H1 (cell line): ENCODE measurements around the gene CITED4. TPM values are rescaled to one million over a fixed set of nuclear protein-coding genes. Genes with fewer than 3 reads are reported as not detected.
A peak's percentile ranks its signal among the peaks of the same experiment; 100 is the strongest.

Experiments
- CTBP2 ChIP-seq: IDR thresholded peaks from 2 replicates; pipeline ENCODE4 v1.7.0; 2011; ENCODE audit warnings: borderline replicate concordance, mild to moderate bottlenecking, moderate library complexity, mixed read lengths, low read length; ENCODE audit not compliant: insufficient read depth, insufficient read length
- CTCF ChIP-seq, 3 experiments: IDR thresholded peaks; 1 replicate in 2 of 3; 2 replicates in 1 of 3; pipeline versions ENCODE4 v1.5.1 to v1.6.1; 2011; ENCODE audit warnings: low read length in 3 of 3, mild to moderate bottlenecking in 3 of 3, inconsistent platforms in 2 of 3, low read depth in 1 of 3, moderate library complexity in 1 of 3; ENCODE audit not compliant: insufficient read depth in 1 of 3; ENCODE audit errors: control extremely low read depth in 1 of 3
- FOSL1 ChIP-seq: IDR thresholded peaks from 2 replicates; pipeline ENCODE4 v1.6.1; 2011; ENCODE audit warnings: mild to moderate bottlenecking, low read depth, low read length, moderate library complexity; ENCODE audit not compliant: insufficient read depth
- KDM5A ChIP-seq: fragments of 200-600 bp; IDR thresholded peaks from 2 replicates; pipeline ENCODE4 v1.7.1; 2012; ENCODE audit warnings: mild to moderate bottlenecking, low read length, inconsistent platforms, mixed read lengths
- PHF8 ChIP-seq: fragments of 200-600 bp; sonication (generic); conservative IDR thresholded peaks from 2 replicates; pipeline ENCODE4 v1.7.1; 2012; ENCODE audit warnings: low read depth, mild to moderate bottlenecking, inconsistent platforms, low read length, moderate library complexity
- POLR2A ChIP-seq, 2 experiments: IDR thresholded peaks; 1 replicate in 1 of 2; 2 replicates in 1 of 2; pipeline ENCODE4 v1.6.1; 2011; ENCODE audit warnings: low read depth in 2 of 2, low read length in 2 of 2, mild to moderate bottlenecking in 2 of 2; ENCODE audit errors: control extremely low read depth in 1 of 2
- POLR2AphosphoS5 ChIP-seq: IDR thresholded peaks from 2 replicates; pipeline ENCODE4 v1.6.1; 2011; ENCODE audit warnings: low read depth, low read length
- POU5F1 ChIP-seq: IDR thresholded peaks from 2 replicates; pipeline ENCODE4 v1.6.1; 2011; ENCODE audit warnings: low read depth, mild to moderate bottlenecking, low read length, moderate library complexity
- SIN3A ChIP-seq, 2 experiments: IDR thresholded peaks in 1 of 2; conservative IDR thresholded peaks in 1 of 2; 2 replicates each; pipeline ENCODE4 v1.6.1; 2011 to 2012; ENCODE audit warnings: low read length in 2 of 2, improper control_type of control experiment in 1 of 2, low read depth in 1 of 2, mild to moderate bottlenecking in 1 of 2
- SIRT6 ChIP-seq: IDR thresholded peaks from one replicate; pipeline ENCODE4 v1.7.1; 2012; ENCODE audit warnings: low read length, inconsistent platforms
- SP4 ChIP-seq: IDR thresholded peaks from 2 replicates; pipeline ENCODE4 v1.6.1; 2012; ENCODE audit warnings: low read length, inconsistent platforms
- TAF1 ChIP-seq: IDR thresholded peaks from 2 replicates; pipeline ENCODE4 v1.6.1; 2011; ENCODE audit warnings: mild to moderate bottlenecking, low read depth, low read length
- TAF7 ChIP-seq: optimal IDR thresholded peaks from 2 replicates; pipeline ENCODE3; 2011; ENCODE audit warnings: low read depth, mild to moderate bottlenecking, inconsistent platforms, low read length, moderate library complexity, borderline replicate concordance
- USF2 ChIP-seq: IDR thresholded peaks from 2 replicates; pipeline ENCODE4 v1.6.1; 2011; ENCODE audit warnings: low read length, improper control_type of control experiment
- YY1 ChIP-seq: IDR thresholded peaks from 2 replicates; pipeline ENCODE4 v1.6.1; 2011; ENCODE audit warnings: low read depth, mild to moderate bottlenecking, low read length
- polyA plus RNA-seq, 7 experiments: library from polyadenylated mRNA; depleted of rRNA in 3 of 7; stranded (reverse) in 5 of 7; unstranded in 2 of 7; fragments of >200 nt in 5 of 7; fragments of 200-250 nt in 2 of 7; gene quantifications; 1 replicate in 5 of 7; 2 replicates in 1 of 7; 4 replicates in 1 of 7; pipeline versions ENCODE4 v1.2.1 to v1.2.3, GENCODE V29; 2011 to 2013; ENCODE audit warnings: missing spikeins in 2 of 7, mixed read lengths in 2 of 7
- total RNA-seq: library from RNA; stranded (reverse); fragmentation: NEBNext Ultra II Directional; extraction: Animal tissue kit (Norgen Biotek cat#: 25700); gene quantifications from 2 replicates; pipeline ENCODE4 v1.2.1, GENCODE V29; 2021

CITED4 gene
- total and polyA plus RNA-seq, 2 of the 8 experiments (the other 6 are each of a cell fraction or from before 2014, with no cell fraction given) = 5.4 to 16.3 TPM

- TF ChIP-seq CTCF (IDR thresholded peaks at IDR 0.05; ENCODE audit: control extremely low read depth in 1 of 3, insufficient read depth in 1 of 3, low read depth in 1 of 3, low read length in 3 of 3) = peak; percentile 46 to 64 (median 58)
- TF ChIP-seq YY1 = peak; percentile 31; the same call in 1 of the 2 replicates
- peak; percentile 97 to 98 for TF ChIP-seq POLR2A (IDR thresholded peaks at IDR 0.05; ENCODE audit: control extremely low read depth in 1 of 2, low read depth in 2 of 2, low read length in 2 of 2)
- no peak for TF ChIP-seq SIRT6
- no peak for TF ChIP-seq USF2
- peak; percentile 76 for TF ChIP-seq TAF7
- no peak for TF ChIP-seq POU5F1
- TF ChIP-seq SP4 = 0 out of 2 replicates have a peak, but pooled peaks have one; percentile 27
- peak; percentile 98 for TF ChIP-seq POLR2AphosphoS5
- TF ChIP-seq SIN3A (conservative IDR thresholded peaks at IDR 0.05 in 1 of 2, IDR thresholded peaks at IDR 0.05 in 1 of 2; ENCODE audit: low read depth in 1 of 2, low read length in 2 of 2) = peak in 1 of 2 experiments; percentile 58; a peak in 1 of 4 replicates
- peak; percentile 94 for TF ChIP-seq TAF1
- TF ChIP-seq KDM5A = no peak
- TF ChIP-seq CTBP2 = no peak
- TF ChIP-seq FOSL1 = no peak
- TF ChIP-seq PHF8 = peak; percentile 82
Measured at GRCh38 chr1:40862008-40862863, at the start of gene CITED4 (continued).
